Left hindlimb (tissue), 1 donor: ENCODE results near the gene PRR18.

Source experiments
- DNase-seq: peaks from one replicate; pipeline ENCODE4 v3.0.0-alpha.2; 2018

The PRR18 gene

GRCh38 chr6:166274163-166274562 lies 34.0 kb downstream of the PRR18 start:
- DNase-seq = no peak

GRCh38 chr6:166271376-166271765 lies 36.8 kb downstream of the PRR18 start:
- no peak for DNase-seq

GRCh38 chr6:166270706-166271375 lies 37.4 kb downstream of the PRR18 start:
- DNase-seq = no peak

- no peak for DNase-seq
Measured at GRCh38 chr6:166269301-166270039, 38.7 kb downstream of the PRR18 start.

GRCh38 chr6:166268431-166268830 lies 39.8 kb downstream of the PRR18 start:
- DNase-seq = no peak

GRCh38 chr6:166267526-166267925 lies 40.7 kb downstream of the PRR18 start:
- no peak for DNase-seq

- no peak for DNase-seq
Measured at GRCh38 chr6:166266336-166266735, 41.9 kb downstream of the PRR18 start.

- DNase-seq = no peak
Measured at GRCh38 chr6:166262743-166263515, 45.3 kb downstream of the PRR18 start.

GRCh38 chr6:166259296-166259977 lies 48.8 kb downstream of the PRR18 start:
- DNase-seq = no peak

GRCh38 chr6:166258854-166259276 lies 49.3 kb downstream of the PRR18 start:
- DNase-seq = no peak

GRCh38 chr6:166257911-166258318 lies 50.3 kb downstream of the PRR18 start:
- DNase-seq = no peak
